H9 (cell line): ENCODE data around the gene PRPF8. TPM values are rescaled to one million over a fixed set of nuclear protein-coding genes. Genes with fewer than 3 reads are reported as not detected.

Experiments
- DNase-seq: peaks from one replicate; pipeline ENCODE4 v3.0.0-alpha.2; 2017
- H2AFZ ChIP-seq: one replicate; pipeline ENCODE4 v1.6.1; 2013; ENCODE audit warnings: mild to moderate bottlenecking, low read length, control low read depth, moderate library complexity
- H2AK5ac ChIP-seq: 2 replicates; pipeline ENCODE4 v1.6.1; 2013; ENCODE audit warnings: low read length, control low read depth, mixed read lengths; ENCODE audit not compliant: insufficient read length
- H2BK120ac ChIP-seq: one replicate; pipeline ENCODE4 v1.6.1; 2013; ENCODE audit warnings: low read depth, mild to moderate bottlenecking, low read length, control low read depth, inconsistent platforms; ENCODE audit not compliant: poor library complexity, severe bottlenecking
- H2BK12ac ChIP-seq: 2 replicates; pipeline ENCODE4 v1.6.1; 2013; ENCODE audit warnings: low read length, control low read depth, mixed read lengths, low read depth; ENCODE audit not compliant: insufficient read length
- H2BK15ac ChIP-seq: 2 replicates; pipeline ENCODE4 v1.6.1; 2013; ENCODE audit warnings: low read depth, low read length, control low read depth
- H2BK20ac ChIP-seq: one replicate; pipeline ENCODE4 v1.6.1; 2013; ENCODE audit warnings: low read depth, mild to moderate bottlenecking, low read length, control low read depth, inconsistent platforms; ENCODE audit not compliant: poor library complexity, severe bottlenecking
- H2BK5ac ChIP-seq: 2 replicates; pipeline ENCODE4 v1.6.1; 2013; ENCODE audit warnings: low read length, control low read depth, mixed read lengths; ENCODE audit not compliant: insufficient read length
- H3K14ac ChIP-seq: 2 replicates; pipeline ENCODE4 v1.6.1; 2013; ENCODE audit warnings: low read length, control low read depth; ENCODE audit not compliant: insufficient read depth
- H3K18ac ChIP-seq: 2 replicates; pipeline ENCODE4 v1.6.1; 2013; ENCODE audit warnings: low read depth, mild to moderate bottlenecking, mixed read lengths, low read length, control low read depth; ENCODE audit not compliant: insufficient read length
- H3K23ac ChIP-seq: 2 replicates; pipeline ENCODE4 v1.6.1; 2013; ENCODE audit warnings: low read length, control low read depth, mixed read lengths, low read depth; ENCODE audit not compliant: insufficient read length
- H3K23me2 ChIP-seq: 2 replicates; pipeline ENCODE4 v1.6.1; 2013; ENCODE audit warnings: low read depth, mild to moderate bottlenecking, mixed read lengths, low read length, control low read depth; ENCODE audit not compliant: insufficient read length, poor library complexity, severe bottlenecking
- H3K27ac ChIP-seq: 2 replicates; pipeline ENCODE4 v1.5.1; 2013; ENCODE audit warnings: low read length, control low read depth, mixed read lengths, low read depth; ENCODE audit not compliant: insufficient read length
- H3K27me3 ChIP-seq: 2 replicates; pipeline ENCODE4 v1.6.1; 2013; ENCODE audit warnings: low read length, control low read depth, inconsistent platforms; ENCODE audit not compliant: insufficient read depth
- H3K4ac ChIP-seq: 2 replicates; pipeline ENCODE4 v1.6.1; 2013; ENCODE audit warnings: low read depth, mild to moderate bottlenecking, control low read depth, inconsistent platforms, low read length, moderate library complexity
- H3K4me1 ChIP-seq: 2 replicates; pipeline ENCODE4 v1.6.1; 2013; ENCODE audit warnings: low read length, control low read depth, inconsistent platforms; ENCODE audit not compliant: insufficient read depth
- H3K4me2 ChIP-seq: 2 replicates; pipeline ENCODE4 v1.6.1; 2013; ENCODE audit warnings: low read length, control low read depth, mixed read lengths; ENCODE audit not compliant: insufficient read length, insufficient read depth
- H3K56ac ChIP-seq: 2 replicates; pipeline ENCODE4 v1.6.1; 2013; ENCODE audit warnings: low read depth, mild to moderate bottlenecking, mixed read lengths, low read length, control low read depth; ENCODE audit not compliant: insufficient read length
- H3K79me1 ChIP-seq: 2 replicates; pipeline ENCODE4 v1.6.1; 2013; ENCODE audit warnings: low read depth, mild to moderate bottlenecking, moderate library complexity, low read length, control low read depth, inconsistent platforms; ENCODE audit not compliant: insufficient read depth, poor library complexity, severe bottlenecking
- H3K79me2 ChIP-seq: 2 replicates; pipeline ENCODE4 v1.6.1; 2013; ENCODE audit warnings: low read length, control low read depth, inconsistent platforms; ENCODE audit not compliant: insufficient read depth
- H3K9ac ChIP-seq: 2 replicates; pipeline ENCODE4 v1.6.1; 2013; ENCODE audit warnings: low read length, control low read depth, mixed read lengths; ENCODE audit not compliant: insufficient read length; ENCODE audit errors: extremely low read depth
- H3K9me3 ChIP-seq: one replicate; pipeline ENCODE4 v1.6.1; 2013; ENCODE audit warnings: low read depth, low read length, inconsistent platforms; ENCODE audit not compliant: control insufficient read depth
- H3T11ph ChIP-seq: one replicate; pipeline ENCODE4 v1.6.1; 2013; ENCODE audit warnings: mild to moderate bottlenecking, low read length, control low read depth, inconsistent platforms
- H4K20me1 ChIP-seq: one replicate; pipeline ENCODE4 v1.6.1; 2013; ENCODE audit not compliant: control insufficient read depth, insufficient read length, insufficient read depth
- H4K5ac ChIP-seq: 2 replicates; pipeline ENCODE4 v1.6.1; 2013; ENCODE audit warnings: low read depth, mild to moderate bottlenecking, mixed read lengths, low read length, control low read depth; ENCODE audit not compliant: insufficient read length
- H4K8ac ChIP-seq: replicated peaks from 2 replicates; pipeline ENCODE4 v1.6.1; 2013; ENCODE audit warnings: low read length, control low read depth, mixed read lengths, low read depth; ENCODE audit not compliant: insufficient read length
- H4K91ac ChIP-seq: 2 replicates; pipeline ENCODE4 v1.6.1; 2013; ENCODE audit warnings: low read depth, mild to moderate bottlenecking, moderate library complexity, mixed read lengths, low read length, control low read depth; ENCODE audit not compliant: insufficient read length
- H3K27ac Mint-ChIP-seq, 3 experiments: 2 replicates in 2 of 3; 3 replicates in 1 of 3; pipeline ENCODE4 v1.8.0; 2020 to 2021; ENCODE audit warnings: mixed read lengths in 3 of 3, mild to moderate bottlenecking in 1 of 3, moderate library complexity in 1 of 3
- H3K27me3 Mint-ChIP-seq: 2 replicates; pipeline ENCODE4 v1.8.0; 2021; ENCODE audit warnings: low read depth, mild to moderate bottlenecking, moderate library complexity, mixed read lengths
- H3K36me3 Mint-ChIP-seq, 3 experiments: 2 replicates in 2 of 3; 3 replicates in 1 of 3; pipeline ENCODE4 v1.8.0; 2020 to 2021; ENCODE audit warnings: low read depth in 3 of 3, mixed read lengths in 3 of 3; ENCODE audit not compliant: insufficient read depth in 1 of 3
- H3K4me1 Mint-ChIP-seq, 2 experiments: 2 replicates each; pipeline ENCODE4 v1.8.0; 2020; ENCODE audit warnings: mixed read lengths in 2 of 2
- H3K4me3 Mint-ChIP-seq, 2 experiments: 2 replicates in 1 of 2; 3 replicates in 1 of 2; pipeline ENCODE4 v1.8.0; 2020 to 2021; ENCODE audit warnings: mild to moderate bottlenecking in 2 of 2, mixed read lengths in 2 of 2, moderate library complexity in 1 of 2
- H3K9me3 Mint-ChIP-seq, 2 experiments: 2 replicates in 1 of 2; 3 replicates in 1 of 2; pipeline ENCODE4 v1.8.0; 2020; ENCODE audit warnings: mild to moderate bottlenecking in 2 of 2, mixed read lengths in 2 of 2, moderate library complexity in 1 of 2
- CTCF ChIP-seq: fragments of 200-600 bp; sonication (generic); conservative IDR thresholded peaks from 3 replicates; pipeline ENCODE4 v1.8.0; 2021; ENCODE audit warnings: antibody characterized with exemption, mild to moderate bottlenecking
- WGBS: extraction: QIAGEN DNeasy Blood & Tissue Kit; methylation state at CpG from one replicate; pipeline ENCODE4 v1.1.7; 2013; ENCODE audit warnings: missing lambda C conversion rate, low lambda C conversion rate, mixed read lengths; ENCODE audit not compliant: insufficient read length; ENCODE audit errors: extremely low coverage; 5-methylcytosine and 5-hydroxymethylcytosine counted together
- total RNA-seq: library from RNA; stranded (reverse); gene quantifications from 2 replicates; pipeline ENCODE4 v1.2.1, GENCODE V29; 2021

Gene PRPF8
- total RNA-seq, 1 experiment from 2014 or later, result 408 TPM

GRCh38 chr17:1676401-1676800, 8.3 kb downstream of the PRPF8 start:
- no peak overlapping the region for H2BK15ac ChIP-seq
- H2BK120ac ChIP-seq, result no peak overlapping the region
- no peaks in the 10 kb centered on the region for H3K9me3 ChIP-seq
- Mint-ChIP-seq H3K36me3 (peaks cover 78 to 97% (median 95%) of the 10 kb centered on the region in 3 experiments), H3K4me1 (no peaks in the 10 kb centered on the region), H3K27me3 (no peaks in the 10 kb centered on the region), H3K9me3 (no peaks in the 10 kb centered on the region), H3K27ac (no peak overlapping the region), H3K4me3 (no peak overlapping the region)
- H4K20me1 ChIP-seq, result no peaks in the 10 kb centered on the region
- no peaks in the 10 kb centered on the region for H3K23me2 ChIP-seq
- TF ChIP-seq CTCF, result no peak
- no peak overlapping the region for H4K5ac ChIP-seq
- H2BK12ac ChIP-seq, result no peak overlapping the region
- H4K91ac ChIP-seq, result no peak overlapping the region
- H2BK5ac ChIP-seq, result no peak overlapping the region
- H3K27ac ChIP-seq, result no peak overlapping the region
- H3K79me1 ChIP-seq, result no peaks in the 10 kb centered on the region
- no peak overlapping the region for H3K4me2 ChIP-seq
- no peak overlapping the region for H3K9ac ChIP-seq
- no CpG with 5 or more reads among the region's 13 CpGs for WGBS
- H3K23ac ChIP-seq, result no peak overlapping the region
- no peaks in the 10 kb centered on the region for H3K79me2 ChIP-seq
- no peak for DNase-seq
- H2BK20ac ChIP-seq, result no peak overlapping the region
- H3K14ac ChIP-seq, result no peak overlapping the region
- H3K56ac ChIP-seq, result no peak overlapping the region
- H3K18ac ChIP-seq, result no peak overlapping the region
- no peaks in the 10 kb centered on the region for H3K4me1 ChIP-seq
- H2AK5ac ChIP-seq, result no peak overlapping the region
- no peak overlapping the region for H3K4ac ChIP-seq
- H2AFZ ChIP-seq, result no peak overlapping the region
- 0 out of 2 replicates have a peak, but pooled peaks cover 3% of the 10 kb centered on the region for H3K27me3 ChIP-seq
- H3T11ph ChIP-seq, result no peak overlapping the region
- H4K8ac ChIP-seq, result no peak overlapping the region
